ENCODE data around the gene FBLN5.

Gene FBLN5, protein sequence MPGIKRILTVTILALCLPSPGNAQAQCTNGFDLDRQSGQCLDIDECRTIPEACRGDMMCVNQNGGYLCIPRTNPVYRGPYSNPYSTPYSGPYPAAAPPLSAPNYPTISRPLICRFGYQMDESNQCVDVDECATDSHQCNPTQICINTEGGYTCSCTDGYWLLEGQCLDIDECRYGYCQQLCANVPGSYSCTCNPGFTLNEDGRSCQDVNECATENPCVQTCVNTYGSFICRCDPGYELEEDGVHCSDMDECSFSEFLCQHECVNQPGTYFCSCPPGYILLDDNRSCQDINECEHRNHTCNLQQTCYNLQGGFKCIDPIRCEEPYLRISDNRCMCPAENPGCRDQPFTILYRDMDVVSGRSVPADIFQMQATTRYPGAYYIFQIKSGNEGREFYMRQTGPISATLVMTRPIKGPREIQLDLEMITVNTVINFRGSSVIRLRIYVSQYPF

DNA sequence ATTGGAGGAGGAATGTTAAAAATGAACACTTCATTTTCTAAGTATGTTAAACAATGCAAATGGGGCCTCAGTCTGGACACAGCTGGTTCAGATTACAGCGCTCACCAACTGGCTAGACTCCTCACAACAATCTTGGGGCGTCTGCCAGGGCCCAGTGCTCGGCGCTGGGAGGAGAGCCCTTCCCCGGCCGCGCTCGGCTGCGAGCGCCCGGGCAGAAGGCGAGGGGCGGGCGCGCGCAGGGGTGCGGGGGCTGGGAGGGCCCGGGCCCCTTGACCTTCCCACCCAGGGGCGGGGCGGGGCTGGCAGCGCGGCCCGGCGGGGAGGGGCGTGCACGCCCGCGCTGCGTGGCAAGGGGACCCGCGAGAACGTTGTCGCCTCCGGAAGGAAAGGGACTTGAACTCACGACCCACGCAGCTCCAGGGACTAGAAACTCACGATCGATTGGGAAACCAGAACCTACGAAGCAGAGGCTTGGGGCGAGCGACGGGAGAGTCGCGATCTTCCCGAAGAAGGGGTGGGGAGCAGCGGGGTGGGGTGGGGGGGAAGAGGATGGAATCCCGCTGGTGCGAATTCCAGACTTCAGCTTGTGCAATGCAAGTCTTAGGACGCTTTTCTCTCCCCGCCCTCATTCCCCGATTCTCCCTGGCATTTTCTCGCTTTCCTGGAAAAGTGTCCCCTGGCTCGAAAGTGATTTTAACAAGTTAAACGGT, at the start of gene FBLN5:
Gene FBLN5 (minus strand): TSS at position 220 of the 710 bp plus-strand sequence. CDS start 465 bp downstream, outside the sequence.
- H3K4me3 ChIP-seq (ENCODE audit: low read depth, low read length), result peak within 1 kb of the TSS; percentile 85
- TF ChIP-seq CTCF (IDR thresholded peaks at IDR 0.05; ENCODE audit: low read depth, low read length), result no peak

DNA sequence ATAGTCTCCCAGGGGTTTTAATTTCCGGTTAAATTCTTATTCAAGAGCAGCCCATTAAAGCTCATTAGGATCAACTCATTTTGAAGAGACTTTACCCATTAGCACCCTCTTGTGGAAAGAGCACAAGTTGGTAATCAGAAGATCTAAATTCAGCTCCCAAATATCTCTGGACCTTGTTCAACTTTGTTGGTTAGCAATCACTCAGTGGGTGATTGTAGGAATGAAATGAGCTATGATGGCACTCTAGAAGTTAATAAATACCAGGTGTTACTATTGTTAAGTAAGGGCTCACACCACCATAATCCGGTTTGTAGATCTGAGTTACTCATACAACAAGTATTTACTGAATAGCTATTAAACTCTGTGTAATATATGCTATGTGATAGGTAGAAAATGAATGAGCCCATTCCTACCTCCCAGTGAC, 49.5 kb upstream of the FBLN5 start:
- TF ChIP-seq CTCF (IDR thresholded peaks at IDR 0.05; ENCODE audit: low read depth, low read length), result peak; percentile 47; the same call in 1 of the 2 replicates
- H3K4me3 ChIP-seq (ENCODE audit: low read depth, low read length), result no peak overlapping the region

GRCh38 chr14:91987192-91987591, 39.7 kb upstream of the FBLN5 start:
- TF ChIP-seq CTCF (IDR thresholded peaks at IDR 0.05; ENCODE audit: low read depth, low read length), result no peak
- H3K4me3 ChIP-seq (ENCODE audit: low read depth, low read length), result no peak overlapping the region

DNA sequence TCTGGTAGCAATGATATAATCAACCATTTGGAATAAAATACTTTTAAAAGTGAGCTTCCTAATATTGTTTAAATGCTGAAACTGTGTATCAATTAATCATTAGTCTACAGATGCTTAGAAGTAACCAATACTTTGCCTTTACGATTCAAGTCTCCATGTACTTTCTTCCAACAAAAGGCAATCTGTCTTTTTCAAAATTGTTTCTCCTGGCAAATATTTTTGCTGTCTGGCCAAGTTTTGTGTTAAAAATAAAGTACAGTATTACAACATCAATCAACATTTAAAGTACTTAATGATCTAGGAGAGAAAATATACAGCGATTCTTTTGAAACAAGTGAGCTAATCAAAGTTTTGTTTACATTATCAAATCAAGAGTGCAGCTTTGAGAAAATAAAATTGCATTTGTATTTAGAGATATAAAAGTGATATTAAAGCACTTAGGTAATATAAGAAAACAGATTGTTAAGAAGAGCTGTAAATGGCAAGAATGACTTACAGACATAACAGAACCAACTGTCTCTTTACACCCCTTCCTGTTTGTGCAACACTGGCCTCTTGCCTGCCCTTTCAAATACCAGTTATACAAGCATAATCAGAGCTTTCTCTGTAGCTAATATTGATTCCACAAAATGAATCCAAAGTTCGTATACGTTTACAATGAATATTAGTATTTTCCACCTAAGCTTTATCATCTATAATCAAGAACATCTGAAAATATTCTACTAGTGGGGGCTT, 38.2 kb upstream of the FBLN5 start:
- H3K4me3 ChIP-seq (ENCODE audit: low read depth, low read length), result no peak overlapping the region
- no peak for TF ChIP-seq CTCF (IDR thresholded peaks at IDR 0.05; ENCODE audit: low read depth, low read length)

GRCh38 chr14:91985008-91985407, 37.5 kb upstream of the FBLN5 start:
- TF ChIP-seq CTCF (IDR thresholded peaks at IDR 0.05; ENCODE audit: low read depth, low read length), result no peak
- no peak overlapping the region for H3K4me3 ChIP-seq (ENCODE audit: low read depth, low read length)

GRCh38 chr14:91983588-91983987, 36.1 kb upstream of the FBLN5 start:
- TF ChIP-seq CTCF (IDR thresholded peaks at IDR 0.05; ENCODE audit: low read depth, low read length), result no peak
- no peak overlapping the region for H3K4me3 ChIP-seq (ENCODE audit: low read depth, low read length)
